H54 (cell line): ENCODE results near the gene HYAL4.
"Not testable (repeated sequence)": the region's sequence is repeated elsewhere in the genome, so short reads cannot be mapped to it uniquely, and the experiment has no call there.

Source experiments
- DNase-seq: peaks from one replicate; pipeline ENCODE4 v3.0.0; 2011; ENCODE audit warnings: low spot score, mixed read lengths; ENCODE audit not compliant: insufficient read length
- FAIRE-seq: peaks from 3 replicates; lab custom pipeline; 2011; peaks lifted over from hg19 to GRCh38; lab: Jason Lieb, UNC
- POLR2A ChIP-seq: IDR thresholded peaks from 2 replicates; pipeline ENCODE4 v1.6.1; 2011; ENCODE audit warnings: low read depth, mild to moderate bottlenecking, low read length

The HYAL4 gene

DNA sequence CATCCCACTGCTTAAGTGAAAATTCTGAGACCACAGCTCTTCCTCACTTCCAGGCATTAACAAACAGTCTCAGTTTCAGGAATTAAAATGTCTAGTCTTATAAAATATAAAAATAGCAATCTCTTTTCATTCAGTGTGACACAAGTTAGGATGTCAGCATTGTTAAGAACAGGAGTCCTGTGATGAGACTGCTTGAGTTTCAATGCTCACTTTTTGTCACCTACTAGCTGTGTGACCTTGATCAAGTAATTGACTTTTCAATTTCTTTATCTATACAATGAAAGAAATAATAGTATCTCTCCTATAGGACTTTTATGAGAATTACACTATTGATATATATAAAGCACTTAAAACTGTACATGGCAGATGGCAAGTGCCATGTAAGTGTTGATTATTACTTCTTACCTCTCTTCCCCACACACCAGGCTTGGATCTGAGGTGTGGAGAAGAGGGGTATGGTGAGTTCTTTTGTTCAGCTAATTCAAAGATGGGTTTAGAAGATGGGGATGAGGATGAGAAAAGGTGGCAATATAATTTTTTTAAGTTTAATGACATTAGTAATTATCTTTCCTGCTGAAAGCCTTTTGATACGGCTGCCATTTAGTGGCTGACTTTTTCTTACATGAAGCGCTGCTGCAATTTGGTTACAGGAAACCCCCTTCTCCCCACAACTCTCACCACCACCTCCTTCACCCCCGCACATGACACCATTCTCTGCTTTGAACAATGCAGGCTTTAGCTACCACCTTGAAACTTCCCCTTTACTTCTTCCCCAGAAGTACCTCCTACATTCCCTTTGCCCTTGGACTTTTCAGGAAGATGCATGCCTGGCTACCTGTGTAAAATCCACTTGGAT lies 20.8 kb upstream of the HYAL4 start:
- no peak for FAIRE-seq

DNA sequence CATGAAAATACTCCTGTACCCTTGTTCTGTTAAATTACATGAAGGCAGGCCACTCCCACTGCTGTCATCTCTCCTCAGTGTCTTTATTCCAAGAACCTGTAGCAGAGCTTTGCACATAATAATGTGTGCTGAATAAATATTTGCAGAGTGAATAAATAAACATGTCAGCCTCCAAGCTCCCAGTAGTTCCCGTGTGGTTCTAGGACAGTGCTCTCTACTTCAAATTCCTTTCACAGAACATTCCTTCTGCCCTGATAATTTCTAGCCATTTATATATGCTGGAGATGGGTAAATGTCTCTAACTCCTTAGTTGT lies 20.3 kb upstream of the HYAL4 start:
- FAIRE-seq (no peak), DNase-seq (no peak)
- no peak for TF ChIP-seq POLR2A

More for the DNA sequence above, 20.8 kb upstream of the HYAL4 start:
- no peak for DNase-seq
- TF ChIP-seq POLR2A: no peak

DNA sequence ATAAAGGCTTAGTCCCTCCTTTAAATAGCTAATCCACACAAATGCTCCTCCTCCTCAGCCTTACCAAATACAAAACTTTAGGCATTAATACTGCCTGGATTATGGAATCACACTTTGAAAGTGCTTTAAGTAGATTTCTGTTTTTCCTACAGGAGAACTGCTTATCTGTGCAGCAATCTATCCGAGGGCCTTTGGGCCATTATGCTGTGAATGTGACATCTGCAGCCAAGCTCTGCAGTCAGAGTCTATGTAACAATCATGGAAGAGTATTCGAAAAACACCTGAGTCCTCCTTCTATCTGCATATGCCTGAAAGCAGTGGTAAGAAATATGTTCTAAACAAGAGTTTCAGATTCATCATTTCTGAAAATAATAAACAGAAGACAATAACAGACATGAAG lies 16.2 kb upstream of the HYAL4 start:
- TF ChIP-seq POLR2A: no peak
- FAIRE-seq (no peak), DNase-seq (no peak)

DNA sequence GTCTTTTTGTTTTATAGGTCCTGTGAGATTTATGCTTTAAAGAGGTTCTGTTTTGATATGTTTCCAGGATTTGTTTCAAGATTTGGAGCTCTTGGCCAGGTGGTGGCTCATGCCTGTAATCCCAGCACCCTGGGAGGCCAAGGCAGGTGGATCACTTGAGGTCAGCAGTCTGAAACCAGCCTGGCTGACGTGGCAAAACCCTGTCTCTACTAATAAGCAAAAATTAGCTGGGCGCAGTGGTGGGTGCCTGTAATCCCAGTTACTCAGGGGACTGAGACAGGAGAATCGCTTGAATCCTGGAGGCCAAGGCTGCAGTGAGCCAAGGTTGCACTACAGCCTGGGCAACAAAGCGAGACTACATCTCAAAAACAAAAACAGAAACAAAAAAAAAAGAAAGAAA lies 8.3 kb upstream of the HYAL4 start:
- no peak for TF ChIP-seq POLR2A
- DNase-seq (no peak), FAIRE-seq (no peak)

DNA sequence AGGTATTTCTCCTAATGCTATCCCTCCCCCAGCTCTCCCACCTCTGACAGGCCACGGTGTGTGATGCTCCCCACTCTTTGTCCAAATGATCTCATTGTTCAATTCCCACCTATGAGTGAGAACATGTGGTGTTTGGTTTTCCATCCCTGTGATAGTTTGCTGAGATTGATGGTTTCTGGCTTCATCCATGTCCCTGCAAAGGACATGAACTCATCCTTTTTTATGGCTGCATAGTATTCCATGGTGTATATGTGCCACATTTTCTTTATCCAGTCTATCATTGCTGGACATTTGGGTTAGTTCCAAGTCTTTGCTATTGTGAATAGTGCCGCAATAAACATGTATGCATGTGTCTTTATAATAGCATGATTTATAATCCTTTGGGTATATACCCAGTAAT lies 5.9 kb upstream of the HYAL4 start:
- FAIRE-seq, DNase-seq: not testable (repeated sequence)

DNA sequence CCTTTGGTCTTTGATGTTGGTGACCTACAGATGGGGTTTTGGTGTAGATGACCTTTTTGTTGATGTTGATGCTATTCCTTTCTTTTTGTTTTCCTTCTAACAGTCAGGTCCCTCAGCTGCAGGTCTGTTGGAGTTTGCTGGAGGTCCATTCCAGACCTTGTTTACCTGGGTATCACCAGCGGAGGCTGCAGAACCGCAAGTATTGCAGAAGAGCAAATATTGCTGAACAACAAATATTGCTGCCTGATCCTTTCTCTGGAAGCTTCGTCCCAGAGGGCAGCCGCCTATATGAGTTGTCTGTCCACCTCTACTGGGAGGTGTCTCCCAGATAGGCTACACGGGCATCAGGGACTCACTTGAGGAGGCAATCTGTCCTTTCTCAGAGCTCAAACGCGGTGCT lies 827 bp upstream of the HYAL4 start:
- not testable (repeated sequence) for DNase-seq, FAIRE-seq

DNA sequence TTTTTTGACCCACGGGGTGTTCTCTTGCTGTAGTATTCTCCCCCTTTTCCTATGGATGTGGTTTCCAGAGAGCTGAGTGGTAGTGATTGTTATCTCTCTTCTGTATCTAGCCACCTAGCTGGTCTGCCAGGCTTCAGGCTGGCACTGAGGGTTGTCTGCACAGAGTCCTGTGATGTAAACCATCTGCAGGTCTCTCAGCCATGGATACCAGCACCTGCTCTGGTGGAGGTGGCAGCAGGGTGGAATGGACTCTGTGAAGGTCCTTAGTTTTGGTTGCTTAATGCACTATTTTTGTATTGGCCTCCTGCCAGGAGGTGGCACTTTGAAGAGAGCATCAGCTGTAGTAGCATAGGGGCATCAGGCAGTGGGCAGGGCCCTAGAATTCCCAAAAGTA lies 851 bp downstream of the HYAL4 start:
- TF ChIP-seq POLR2A: no peak
- DNase-seq (no peak), FAIRE-seq (no peak)

DNA sequence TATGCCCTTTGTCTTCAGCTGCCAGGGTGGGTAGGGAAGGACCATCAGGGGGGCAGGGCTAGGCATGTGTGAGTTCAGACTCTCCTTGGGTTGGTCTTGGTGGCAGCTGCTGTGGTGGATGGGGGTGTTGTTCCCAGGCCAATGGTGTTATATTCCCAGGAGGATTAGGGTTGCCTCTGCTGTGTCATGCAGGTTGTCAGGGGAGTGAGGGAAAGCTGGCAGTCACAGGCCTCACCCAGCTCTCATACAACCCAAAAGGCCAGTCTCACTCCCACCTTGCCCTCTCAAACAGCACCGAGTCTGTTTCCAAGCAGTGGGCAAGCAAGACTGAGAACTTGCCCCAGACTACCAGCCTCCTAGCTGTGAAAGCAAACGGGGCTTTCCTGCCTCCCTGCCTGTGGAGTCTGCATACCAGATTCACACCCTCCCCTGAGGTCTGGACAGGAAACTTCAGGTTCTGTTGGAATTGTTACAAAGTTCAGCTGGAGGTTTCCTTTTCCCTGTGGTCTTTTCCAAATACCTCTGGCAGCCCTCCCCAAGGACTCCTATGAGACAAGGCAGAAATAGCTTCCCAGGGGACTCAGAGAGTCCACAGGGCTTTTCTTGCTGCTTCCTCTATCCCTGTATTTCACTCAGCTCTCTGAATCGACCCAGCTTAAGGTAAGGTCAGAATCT lies 1.4 kb downstream of the HYAL4 start:
- FAIRE-seq (no peak), DNase-seq (no peak)
- TF ChIP-seq POLR2A: no peak

DNA sequence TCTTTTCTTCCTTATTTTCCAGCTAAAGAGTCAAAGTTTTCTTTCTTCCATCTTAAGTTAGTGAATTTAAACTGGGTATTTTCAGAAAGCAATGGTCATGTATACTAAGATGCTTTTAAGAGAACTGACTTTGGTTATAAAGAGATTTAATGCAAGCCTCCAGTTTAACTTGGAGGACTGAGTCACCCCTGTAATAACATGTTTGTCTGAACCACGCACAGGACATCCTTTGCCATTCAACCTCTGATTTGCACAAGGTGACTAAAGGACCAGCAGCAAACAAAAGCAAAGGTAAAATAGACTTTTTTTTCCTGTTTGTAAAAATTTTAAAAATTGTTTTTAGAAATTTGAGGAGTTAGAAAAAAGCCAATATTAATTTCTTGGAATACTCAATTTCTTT lies 2.9 kb downstream of the HYAL4 start:
- DNase-seq: no peak
- TF ChIP-seq POLR2A: no peak
- no peak for FAIRE-seq

DNA sequence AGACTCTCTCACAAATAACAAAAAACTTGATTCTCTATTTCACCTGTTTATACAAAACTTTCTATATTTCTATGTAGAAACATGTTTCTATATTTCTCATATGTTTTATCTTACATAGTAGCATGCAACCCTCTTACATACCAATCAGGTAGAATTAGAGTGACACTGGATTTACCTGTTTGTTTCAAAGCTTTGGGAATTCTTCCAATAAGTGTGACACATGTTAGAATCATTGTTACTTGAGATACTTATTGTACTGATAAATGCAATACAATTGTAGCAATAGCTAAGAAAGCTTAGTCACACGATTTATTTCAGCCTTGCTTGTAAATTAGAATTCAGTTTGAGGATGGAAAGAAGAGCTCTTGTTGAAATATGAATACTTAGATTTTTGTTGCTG lies 4.9 kb downstream of the HYAL4 start:
- DNase-seq (no peak), FAIRE-seq (no peak)
- TF ChIP-seq POLR2A: no peak

DNA sequence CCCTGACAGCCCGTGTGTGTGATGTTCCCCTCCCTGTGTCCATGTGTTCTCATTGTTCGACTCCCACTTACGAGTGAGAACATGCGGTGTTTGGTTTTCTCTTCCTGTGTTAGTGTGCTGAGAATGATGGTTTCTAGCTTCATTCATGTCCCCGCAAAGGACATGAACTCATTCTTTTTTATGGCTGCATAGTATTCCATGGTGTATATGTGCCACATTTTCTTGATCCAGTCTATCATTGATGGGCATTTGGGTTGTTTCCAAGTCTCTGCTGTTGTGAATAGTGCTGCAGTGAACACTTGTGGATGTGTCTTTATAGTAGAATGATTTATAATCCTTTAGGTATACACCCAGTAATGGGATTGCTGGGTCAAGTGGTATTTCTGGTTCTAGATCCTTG lies 6.4 kb downstream of the HYAL4 start:
- FAIRE-seq, DNase-seq: not testable (repeated sequence)

DNA sequence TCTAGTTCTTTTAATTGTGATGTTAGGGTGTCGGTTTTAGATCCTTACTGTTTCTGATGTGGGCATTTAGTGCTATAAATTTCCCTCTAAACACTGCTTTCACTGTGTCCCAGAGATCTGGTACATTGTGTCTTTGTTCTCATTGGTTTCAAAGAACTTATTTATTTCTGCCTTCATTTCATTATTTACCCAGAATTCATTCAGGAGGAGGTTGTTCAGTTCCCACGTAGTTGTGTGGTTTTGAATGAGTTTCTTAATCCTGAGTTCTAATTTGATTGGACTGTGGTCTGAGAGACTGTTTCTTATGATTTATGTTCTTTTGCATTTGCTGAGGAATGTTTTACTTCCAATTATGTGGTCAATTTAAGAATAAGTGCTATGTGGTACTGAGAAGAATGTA lies 9.3 kb downstream of the HYAL4 start:
- not testable (repeated sequence) for FAIRE-seq, DNase-seq

DNA sequence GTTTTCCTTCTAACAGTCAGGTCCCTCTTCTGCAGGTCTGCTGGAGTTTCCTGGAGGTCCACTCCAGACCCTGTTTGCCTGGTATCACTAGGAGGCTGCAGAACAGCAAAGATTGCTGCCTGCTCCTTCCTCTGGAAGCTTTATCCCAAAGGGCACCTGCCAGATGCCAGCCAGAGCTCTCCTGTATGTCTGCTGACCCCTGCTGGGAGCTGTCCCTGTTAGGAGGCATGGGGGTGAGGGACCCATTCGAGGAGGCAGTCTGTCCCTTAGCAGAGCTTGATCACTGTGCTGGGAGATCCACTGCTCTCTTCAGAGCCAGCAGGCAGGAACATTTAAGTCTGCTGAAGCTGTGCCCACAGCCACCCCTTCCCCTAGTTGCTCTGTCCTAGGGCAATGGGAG lies 11.5 kb downstream of the HYAL4 start:
- DNase-seq: not testable (repeated sequence)

DNA sequence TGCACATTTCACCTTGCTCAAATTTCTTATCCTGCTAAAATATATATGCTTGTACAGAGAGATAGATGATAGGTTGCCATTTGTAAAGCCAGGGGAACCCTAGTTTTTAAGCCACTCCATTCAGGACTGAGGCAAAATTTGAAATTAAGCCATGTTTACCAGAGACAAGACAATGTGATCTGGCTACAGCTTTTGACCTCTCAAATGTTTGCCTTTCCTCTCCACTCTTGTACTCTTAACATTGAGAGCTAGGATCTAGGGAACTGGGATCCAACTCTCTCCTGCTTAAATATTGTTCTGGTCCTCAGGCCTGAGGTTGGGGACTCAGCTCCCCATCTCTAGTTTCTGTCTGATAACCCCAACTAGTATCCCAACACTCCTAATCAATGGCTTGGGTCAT lies 15.9 kb downstream of the HYAL4 start:
- DNase-seq: no peak
- FAIRE-seq: no peak
- no peak for TF ChIP-seq POLR2A

More for the DNA sequence above, 11.5 kb downstream of the HYAL4 start:
- not testable (repeated sequence) for FAIRE-seq

DNA sequence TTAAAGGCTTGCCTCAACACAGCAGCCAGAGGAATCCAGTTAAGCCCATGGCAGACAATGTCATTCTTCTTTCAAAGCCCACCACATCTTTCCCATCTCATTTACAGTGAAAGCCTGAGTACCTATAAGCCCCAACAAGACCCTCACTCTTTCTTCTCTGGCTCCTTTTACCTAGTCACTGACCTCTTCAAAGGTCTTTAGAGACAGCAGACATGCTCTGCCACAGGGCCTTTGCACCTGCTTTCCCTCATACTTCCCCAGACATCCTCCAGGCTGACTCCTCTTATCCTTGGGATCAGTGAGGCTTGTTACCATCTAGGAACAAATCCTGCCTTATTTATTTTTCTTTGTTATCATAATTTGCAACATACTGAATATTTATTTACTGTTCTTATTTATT lies 17.8 kb downstream of the HYAL4 start:
- DNase-seq: no peak
- TF ChIP-seq POLR2A: no peak
- no peak for FAIRE-seq
